GM19351 (cell line): Measurements from ENCODE around the gene BST1.

Experiments
- ATAC-seq: cut with Tn5 transposase; IDR thresholded peaks from one replicate; pipeline ENCODE4 v1.9.1; 2021; ENCODE audit warnings: mild to moderate bottlenecking, moderate library complexity; ENCODE audit not compliant: unreplicated experiment

Gene BST1

DNA sequence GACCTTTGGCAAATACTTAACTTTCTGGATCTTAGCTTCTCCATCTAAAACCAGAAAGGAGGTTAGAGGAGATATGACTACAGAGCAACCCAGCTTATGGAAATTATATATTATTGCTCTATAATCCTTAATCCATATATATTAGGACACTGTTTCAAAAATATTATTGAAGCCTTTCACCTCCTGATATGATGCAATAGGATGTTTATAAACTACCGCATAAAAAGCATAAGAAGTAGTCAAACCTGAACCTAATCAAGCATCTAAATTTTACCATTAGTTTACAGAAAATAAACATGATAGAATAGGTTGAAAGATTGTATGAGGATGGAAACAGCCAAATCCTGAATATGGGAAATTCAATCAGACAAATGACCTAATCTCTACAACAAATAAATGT lies 26.8 kb upstream of the BST1 start:
- ATAC-seq = no peak

DNA sequence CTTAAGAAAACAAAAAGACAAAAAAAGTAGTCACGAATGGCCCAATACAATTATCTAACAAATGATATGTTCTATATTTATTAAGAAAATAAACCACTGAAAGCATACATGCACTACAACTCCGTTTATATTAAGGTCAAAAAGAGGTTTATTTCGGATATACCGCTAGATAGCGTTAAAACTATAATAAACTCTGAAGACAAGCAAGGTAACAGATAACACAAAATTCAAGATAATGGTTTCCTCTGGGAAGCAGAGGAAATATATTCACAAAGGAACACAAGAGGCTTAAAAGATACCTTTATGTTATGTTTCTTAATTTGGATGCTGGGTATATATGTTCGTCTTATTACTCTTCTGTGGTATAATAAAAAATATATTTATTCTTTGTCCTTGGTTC lies 26.0 kb upstream of the BST1 start:
- ATAC-seq = no peak

DNA sequence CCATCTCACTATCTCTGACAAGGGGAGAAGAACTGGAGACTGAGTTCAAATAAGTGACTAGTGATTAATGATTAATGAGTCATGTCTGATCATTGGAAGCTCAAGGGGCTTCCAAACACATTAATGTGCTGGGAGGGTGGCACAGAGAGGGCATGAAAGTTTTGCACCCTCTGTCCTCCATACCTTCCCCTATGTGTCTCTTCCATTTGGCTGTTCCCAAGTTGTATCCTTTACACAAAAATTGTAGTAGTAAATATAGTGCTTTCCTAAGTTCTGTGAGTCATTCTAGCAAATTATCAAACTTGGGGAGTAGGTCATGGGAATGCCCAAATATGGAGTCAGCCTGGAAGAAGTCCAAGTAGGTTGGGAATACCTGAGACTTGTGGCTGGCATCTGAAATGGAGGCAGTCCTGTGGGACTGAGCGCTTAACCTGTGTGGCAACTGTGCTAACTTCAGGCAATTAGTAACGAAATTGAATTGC lies 25.3 kb upstream of the BST1 start:
- ATAC-seq = no peak

- no peak for ATAC-seq
Measured at GRCh38 chr4:15681067-15681371, 21.8 kb upstream of the BST1 start.

DNA sequence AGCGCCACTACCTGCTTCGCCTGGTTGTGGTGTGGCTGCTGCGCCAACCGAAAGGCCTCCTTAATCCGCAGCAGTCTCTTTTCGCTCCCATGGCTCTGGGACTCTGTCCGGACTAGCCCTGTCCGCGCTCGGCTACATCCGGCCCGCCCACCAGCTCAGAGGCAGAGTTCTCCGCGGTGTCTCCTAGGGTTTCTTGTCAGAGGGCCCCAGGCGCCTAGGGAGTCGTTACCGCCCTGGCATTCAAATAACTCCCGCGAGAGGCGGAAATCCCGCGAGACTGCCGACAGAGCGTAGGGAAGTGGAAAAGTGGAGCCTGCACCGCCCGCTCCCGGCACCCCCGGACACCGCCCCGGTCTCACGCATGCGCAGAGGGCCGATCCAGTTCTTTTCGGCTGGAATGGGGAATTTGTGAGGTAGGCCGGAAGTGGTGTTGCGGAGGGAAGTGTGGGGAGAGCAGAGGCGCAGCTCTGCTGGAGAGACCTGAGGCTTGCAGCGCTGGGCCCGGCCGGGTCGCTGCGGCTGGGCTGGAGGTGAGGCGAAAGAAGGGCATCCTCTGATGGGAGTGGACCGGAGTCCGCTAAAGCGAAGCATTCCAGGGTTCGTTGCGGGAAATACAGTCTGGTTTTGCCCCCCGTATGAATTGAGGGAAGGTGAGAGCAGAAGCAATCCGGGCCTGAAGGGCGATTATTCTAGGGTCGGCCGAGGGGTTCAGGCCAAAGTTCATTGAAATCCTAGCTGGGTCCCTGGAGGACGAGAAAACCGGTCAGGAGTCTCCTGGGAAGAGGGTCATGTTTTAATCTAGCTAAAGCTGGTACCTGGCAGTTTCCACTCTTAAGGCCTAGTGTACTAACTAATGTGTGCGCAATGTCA lies 21.3 kb upstream of the BST1 start, which contains the start of gene FAM200B:
TSS of gene FAM200B (plus strand) at position 456 of the 870 bp plus-strand sequence. CDS start 5,151 bp downstream, outside the sequence.
- peak; percentile 88 for ATAC-seq

GRCh38 chr4:15682242-15683142 lies 20.4 kb upstream of the BST1 start:
- no peak for ATAC-seq

- no peak for ATAC-seq
Measured at GRCh38 chr4:15683143-15683495, 19.7 kb upstream of the BST1 start.

- ATAC-seq = no peak
Measured at GRCh38 chr4:15684498-15684897, 18.4 kb upstream of the BST1 start.

GRCh38 chr4:15688051-15688450 lies 14.8 kb upstream of the BST1 start:
- ATAC-seq = no peak

DNA sequence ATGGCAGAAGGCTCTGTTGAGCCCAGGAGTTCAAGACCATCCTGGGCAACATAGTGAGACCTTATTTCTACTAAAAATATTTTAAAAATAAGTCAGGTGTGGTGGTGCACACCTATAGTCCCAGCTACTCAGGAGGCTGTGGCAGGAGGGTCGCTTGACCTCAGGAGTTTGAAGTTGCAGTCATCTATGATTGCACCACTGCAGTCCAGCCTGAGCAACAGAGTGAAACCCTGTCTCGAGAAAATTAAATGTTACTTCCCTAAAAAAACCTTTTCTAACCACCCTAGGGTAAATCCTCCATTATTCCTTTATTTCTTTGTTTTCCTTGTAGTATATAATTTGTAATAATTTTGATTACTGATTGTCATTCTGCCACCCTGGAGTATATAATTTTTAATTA lies 13.3 kb upstream of the BST1 start:
- ATAC-seq = no peak

DNA sequence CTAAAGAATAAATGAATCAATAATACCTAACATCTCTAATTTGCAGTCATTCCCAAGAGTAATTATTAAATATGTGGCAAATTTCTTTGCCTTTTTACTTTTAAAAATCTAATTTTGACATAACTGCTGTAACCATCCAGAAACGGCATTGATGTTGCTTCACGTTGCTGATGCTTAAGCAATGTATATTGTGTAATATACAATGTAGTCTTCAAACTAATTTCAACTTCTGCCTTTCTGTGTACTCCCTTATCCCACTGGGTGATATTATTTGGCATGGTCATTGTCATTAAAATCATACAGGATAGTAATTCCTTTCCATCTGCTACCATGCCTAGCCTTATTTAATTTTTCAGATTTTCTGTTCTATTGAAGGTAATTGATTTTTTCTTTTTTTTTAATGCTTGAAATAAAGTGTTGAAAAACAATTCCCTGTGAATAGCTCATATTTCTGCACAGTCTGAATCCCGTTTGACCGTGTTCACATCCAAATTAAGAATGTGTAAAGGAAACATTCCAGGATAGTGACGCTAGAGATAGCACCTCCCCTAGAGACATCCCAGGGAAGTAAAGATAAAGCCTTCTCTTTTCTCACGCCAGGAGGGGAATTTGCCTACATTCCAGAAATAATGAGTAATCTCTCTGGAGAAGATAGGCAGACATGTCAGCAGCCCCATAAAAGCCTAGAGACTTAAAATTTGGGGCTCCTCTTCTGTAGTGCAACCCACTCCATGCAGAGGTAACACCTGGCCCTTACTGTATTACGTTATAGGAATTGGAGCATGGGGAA lies 12.7 kb upstream of the BST1 start:
- ATAC-seq = no peak

- ATAC-seq = no peak
Measured at GRCh38 chr4:15691346-15692135, 11.3 kb upstream of the BST1 start.

DNA sequence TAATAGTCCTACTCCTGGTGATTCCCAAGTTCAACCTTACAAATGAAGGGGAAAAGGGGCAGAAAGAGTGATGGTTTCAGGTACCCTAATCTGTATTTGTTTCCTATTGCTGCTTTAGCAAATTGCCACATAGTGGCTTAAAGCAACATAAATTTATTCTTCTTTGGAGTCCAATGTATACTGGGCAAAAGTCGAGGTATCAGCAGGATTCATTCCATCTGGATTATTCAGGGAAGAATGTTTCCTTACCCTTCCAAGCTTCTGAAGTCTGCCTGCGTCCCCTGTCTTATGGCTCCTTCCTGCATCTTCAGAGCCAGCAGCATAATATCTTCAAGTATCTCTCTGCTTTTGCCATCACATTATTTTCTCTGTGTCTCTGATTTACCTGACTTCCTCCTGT lies 10.3 kb upstream of the BST1 start:
- ATAC-seq = no peak

GRCh38 chr4:15694431-15694830 lies 8.4 kb upstream of the BST1 start:
- ATAC-seq = no peak

- no peak for ATAC-seq
Measured at GRCh38 chr4:15695240-15695699, 7.6 kb upstream of the BST1 start.

DNA sequence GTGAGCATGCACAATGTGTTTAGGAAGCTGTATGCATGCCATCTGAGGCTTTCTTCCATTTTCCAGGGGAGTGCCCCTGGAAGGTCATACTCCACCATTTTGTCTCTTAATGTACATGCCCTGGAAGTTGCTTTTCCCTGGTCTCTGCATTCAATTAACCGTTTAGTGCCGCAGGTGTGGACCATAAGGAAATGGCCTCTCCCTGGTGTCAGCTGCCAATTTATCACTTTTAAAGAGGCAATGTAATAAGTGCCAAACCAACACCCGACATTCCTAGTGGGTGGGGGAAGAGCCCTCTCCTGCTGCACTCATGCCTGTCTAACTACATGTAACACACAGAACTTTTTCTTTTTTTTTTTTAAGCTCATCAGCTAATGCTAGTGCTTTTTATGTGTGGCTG lies 7.1 kb upstream of the BST1 start:
- no peak for ATAC-seq

DNA sequence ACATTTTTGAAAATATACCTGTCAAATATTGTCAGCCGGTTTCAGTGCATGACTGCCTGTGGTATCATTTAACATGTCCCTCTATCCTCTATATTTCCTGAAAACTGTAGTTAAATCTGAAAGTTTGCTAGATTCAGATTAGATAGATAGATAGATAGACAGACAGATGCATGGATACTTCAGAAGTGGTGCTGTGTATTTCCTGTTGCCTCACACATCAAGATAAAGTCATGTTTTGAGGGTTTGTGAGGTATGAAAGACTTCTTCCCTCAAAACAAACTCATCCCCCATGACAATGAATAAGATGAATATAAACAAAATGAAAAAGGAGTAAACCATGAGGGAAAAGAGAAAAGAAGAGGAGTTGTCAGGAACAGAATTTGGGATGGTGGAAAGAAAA lies 6.0 kb upstream of the BST1 start:
- no peak for ATAC-seq

- no peak for ATAC-seq
Measured at GRCh38 chr4:15703439-15703838, 574 bp downstream of the BST1 start.

DNA sequence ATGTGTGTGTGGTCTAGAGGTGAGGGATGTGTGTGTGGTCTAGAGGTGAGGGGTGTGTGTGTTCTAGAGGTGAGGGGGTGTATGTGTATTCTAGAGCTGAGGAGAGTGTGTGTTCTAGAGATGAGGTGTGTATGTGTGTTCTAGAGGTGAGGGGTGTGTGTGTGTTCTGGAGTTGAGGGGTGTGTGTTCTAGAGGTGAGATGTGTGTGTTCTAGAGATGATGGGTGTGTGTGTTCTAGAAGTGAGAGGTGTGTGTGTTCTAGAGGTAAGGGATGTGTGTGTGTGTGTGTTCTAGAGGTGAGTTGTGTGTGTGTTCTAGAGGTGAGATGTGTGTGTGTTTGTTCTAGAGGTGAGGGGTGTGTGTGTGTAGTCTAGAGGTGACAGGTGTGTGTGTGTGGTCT lies 1.3 kb downstream of the BST1 start:
- ATAC-seq = no peak

- no peak for ATAC-seq
Measured at GRCh38 chr4:15706646-15707362, 3.9 kb downstream of the BST1 start.
